SKM-1 (cell line): ENCODE results near the gene RARRES1.

Source experiments
- DNase-seq: peaks from one replicate; lab custom pipeline; 2025; ENCODE audit not compliant: unreplicated experiment; lab: John Stamatoyannopoulos, UW

Gene RARRES1

GRCh38 chr3:158737410-158737809, 5.2 kb upstream of the RARRES1 start:
- no peak for DNase-seq

DNA sequence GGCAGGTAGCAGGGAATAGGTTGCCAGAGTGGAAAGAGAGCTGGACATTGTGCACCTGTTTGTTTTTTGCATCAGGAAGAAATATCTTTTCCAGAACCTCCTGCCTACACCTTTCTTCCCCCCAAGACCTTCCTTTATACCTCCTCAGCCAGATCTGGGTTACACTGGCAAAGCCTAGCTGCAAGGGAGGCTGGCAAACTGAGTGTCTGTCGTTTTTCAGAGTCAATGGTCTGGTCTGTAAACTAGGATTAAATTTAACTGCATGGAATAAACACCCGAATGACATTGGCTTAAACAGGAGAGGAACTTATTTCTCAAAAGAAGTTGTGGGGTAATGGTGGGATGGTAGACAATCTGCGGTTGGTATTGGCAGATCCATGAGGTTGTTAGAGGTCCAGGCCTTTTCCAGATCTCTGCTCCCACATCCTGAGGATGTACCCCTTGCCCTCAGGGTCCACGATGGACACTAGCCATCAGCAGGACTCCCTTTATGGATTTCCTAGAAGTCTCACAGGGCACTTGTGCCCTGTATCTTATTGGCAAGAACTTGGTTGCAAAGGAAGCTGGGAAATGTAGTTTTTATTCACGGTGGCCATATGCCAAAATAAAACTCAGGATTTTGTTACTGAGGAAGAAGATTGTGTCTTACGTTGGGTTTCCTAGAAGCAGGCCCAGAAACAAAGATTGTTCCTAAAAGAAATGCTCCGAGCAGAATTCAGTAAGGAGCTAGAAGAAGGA, 3.2 kb upstream of the RARRES1 start:
- DNase-seq: no peak

GRCh38 chr3:158733656-158734055, 1.4 kb upstream of the RARRES1 start:
- no peak for DNase-seq

DNA sequence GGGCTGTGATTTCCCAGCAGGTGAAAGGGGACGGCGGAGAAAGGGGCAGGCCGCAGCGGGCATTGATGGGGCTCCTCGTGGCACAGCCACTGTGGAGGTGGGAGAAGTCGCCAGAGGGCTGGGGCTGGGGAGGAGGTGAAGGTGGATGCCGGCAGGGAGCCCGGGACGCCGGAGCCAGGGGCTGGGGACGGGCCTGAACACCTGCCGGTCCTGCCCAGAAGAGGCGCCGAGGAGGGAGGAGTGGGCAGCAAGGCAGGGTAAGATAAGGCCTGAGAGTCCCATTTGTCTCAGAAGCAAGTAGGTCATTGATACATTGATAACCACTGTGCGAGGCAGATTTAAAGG, 571 bp upstream of the RARRES1 start:
- DNase-seq: no peak

DNA sequence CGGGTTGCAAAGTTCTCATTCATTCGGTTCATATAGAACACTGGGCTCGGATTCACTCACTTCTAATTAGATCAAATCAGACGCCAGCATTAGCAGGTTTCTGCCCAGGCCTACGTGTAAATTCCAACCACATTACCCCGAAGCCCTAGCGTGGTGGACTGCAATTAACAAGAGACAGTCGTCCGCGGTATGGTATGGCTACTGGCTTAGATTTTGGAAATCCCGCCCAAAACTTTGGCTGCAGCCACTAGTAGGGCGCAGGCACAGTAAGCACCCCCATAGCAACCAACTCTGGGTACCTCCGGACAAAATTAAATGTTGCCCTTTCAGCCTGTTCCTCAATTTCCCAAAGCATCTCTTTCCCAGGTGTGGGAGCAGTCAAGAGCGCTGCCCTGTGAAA, 771 bp downstream of the RARRES1 start:
- no peak for DNase-seq

DNA sequence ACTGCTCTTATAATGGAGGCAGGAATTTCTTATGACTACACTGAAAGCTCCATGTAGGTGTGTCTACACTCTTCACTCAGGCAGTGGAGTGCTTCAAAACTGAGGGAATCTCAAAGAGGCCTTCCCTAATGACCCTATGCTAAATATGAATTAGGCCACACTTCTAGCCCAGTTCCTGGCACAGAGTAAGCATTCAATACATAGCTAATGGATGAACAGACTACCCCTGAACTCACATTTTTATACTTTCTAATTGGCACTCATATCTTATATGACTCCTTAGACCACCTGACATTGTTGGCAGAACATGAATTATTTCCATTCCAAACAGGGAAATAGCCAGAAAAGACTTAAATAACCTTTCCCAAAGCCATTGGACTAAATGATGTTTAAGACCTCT, 3.4 kb downstream of the RARRES1 start:
- no peak for DNase-seq

GRCh38 chr3:158728061-158728377, 4.2 kb downstream of the RARRES1 start:
- no peak for DNase-seq

GRCh38 chr3:158727206-158728060, 4.8 kb downstream of the RARRES1 start:
- peak; percentile 71 for DNase-seq

DNA sequence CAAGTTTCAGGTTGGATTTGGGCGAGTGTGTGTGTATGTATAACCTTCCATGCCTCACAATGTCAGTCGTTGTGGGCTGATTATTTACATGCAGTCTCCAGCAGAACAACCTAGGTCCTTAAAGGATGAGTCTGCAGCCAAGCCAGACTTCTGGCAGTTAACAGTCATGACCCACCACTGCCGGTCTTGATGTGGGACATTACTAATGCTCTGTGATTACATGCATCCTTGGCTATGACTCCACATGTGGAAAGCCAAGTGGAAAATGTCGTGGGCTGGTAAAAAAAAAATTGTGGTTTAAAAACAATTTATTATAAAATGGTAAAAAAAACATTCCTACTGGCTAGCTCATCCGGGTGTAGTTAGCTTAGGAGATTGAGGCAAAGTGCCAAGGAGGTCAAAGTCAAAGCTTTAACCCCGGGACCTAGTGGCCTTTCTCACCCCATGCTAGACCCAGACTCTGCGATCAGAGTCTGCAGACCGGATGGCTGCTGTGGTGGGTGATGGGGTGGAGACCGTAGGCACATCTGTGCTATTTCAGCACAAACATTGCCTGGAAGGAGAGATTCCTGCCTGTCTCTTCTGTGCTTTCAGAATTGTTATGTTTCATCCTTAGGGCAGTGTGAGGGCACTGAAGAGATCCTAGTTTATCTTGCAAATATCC, 6.8 kb downstream of the RARRES1 start:
- DNase-seq: no peak

DNA sequence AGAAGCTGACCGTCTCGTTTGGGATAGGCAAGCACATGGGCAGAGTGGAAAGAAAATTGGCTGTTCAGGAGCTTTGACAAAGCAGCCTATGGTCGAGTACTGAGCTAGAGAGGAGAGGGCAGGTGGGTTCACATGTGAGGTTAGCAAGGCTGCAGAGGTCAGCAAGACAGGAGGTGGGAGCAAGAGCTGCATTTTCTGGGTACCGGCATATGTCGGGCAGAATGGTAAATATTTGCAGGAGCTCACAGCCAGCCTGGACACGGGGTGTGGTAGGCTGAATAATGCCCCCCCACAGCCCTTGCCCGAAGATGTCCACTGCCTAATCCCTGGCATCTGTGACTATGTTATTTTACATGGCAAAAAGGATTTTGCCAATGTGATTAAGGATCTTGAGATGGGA, 8.3 kb downstream of the RARRES1 start:
- no peak for DNase-seq

- DNase-seq: no peak
Measured at GRCh38 chr3:158722108-158722507, 10.1 kb downstream of the RARRES1 start.

- no peak for DNase-seq
Measured at GRCh38 chr3:158718490-158719170, 13.6 kb downstream of the RARRES1 start.

- DNase-seq: no peak
Measured at GRCh38 chr3:158717576-158717975, 14.7 kb downstream of the RARRES1 start.

DNA sequence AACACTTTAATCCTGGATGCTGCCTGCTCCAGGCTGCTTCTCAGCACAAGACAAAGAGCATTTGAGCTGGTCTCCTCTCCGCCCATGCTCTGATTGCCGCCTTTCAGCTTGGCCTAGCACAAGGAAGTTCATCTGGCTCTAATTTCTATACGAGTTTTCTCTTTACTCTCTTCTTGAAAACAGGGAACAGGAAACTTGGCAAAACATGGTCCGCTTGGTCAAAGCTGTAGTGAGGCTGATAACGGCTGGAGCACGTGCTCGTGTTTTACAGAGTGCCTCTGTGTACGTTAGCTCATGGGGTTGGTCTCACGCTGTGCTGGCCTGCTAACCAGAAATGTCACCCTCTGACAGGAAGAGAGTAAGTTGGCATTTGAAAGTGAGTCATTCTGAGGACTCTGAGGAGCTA, 19.2 kb downstream of the RARRES1 start:
- no peak for DNase-seq

DNA sequence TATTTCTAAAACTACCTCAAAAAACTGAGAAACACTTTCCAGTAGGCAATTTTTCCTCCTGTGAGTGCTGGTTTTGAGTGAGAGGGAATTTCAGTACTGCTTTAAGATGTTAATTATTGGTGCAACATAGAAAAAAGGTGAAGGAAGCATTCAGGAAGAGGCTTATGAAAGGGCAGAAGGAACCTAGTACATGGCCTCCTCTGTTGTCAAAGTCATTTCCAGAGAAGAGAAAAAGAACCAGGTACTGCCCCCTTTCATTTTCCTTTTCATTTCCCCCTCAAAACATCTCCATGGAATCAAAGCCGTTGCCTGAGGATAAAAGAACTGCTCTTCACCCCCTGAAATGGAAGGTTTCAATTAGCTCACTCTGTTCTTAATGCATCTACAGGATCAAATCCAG, 19.8 kb downstream of the RARRES1 start:
- DNase-seq: no peak

- DNase-seq: no peak
Measured at GRCh38 chr3:158711886-158712285, 20.4 kb downstream of the RARRES1 start.

GRCh38 chr3:158710601-158711000, 21.7 kb downstream of the RARRES1 start:
- no peak for DNase-seq

DNA sequence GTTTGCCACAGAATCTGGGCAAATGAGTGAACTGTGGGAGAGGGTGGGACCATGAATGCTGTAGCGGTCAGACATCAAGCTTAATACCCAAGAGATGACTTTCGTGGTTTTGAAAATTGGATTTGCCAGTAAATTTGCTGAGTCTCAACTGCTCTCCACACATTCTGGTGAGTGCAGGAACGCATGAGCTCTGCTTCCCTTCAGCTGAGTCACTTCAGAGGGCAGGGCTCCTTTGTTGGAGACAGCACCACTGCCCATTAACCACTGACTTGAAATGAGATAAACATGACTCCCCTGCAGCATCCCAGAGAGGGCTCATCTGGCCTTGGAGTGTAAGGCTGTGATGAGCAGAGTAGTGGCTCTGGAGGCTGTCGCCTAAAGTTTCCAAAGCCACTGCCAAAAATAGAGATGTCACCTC, 22.6 kb downstream of the RARRES1 start:
- no peak for DNase-seq

DNA sequence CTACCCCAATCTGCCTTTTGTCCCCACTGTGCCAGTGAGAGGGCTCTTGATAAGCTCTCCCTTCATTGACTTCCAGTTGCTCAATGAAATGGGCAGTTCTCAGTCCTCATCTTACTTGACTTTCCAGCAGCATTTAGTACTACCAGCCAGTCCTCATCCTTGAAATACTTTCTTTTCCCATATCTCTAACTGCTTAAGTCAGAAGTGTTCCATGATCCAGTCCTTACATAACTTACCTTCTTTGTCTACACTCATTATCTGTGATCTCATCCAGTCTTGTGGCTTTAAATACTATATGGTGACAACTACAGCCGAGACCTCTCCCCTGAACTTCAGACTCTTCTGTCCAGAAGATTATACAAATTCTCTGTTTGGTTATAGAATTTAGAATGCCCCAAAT, 28.7 kb downstream of the RARRES1 start:
- no peak for DNase-seq

DNA sequence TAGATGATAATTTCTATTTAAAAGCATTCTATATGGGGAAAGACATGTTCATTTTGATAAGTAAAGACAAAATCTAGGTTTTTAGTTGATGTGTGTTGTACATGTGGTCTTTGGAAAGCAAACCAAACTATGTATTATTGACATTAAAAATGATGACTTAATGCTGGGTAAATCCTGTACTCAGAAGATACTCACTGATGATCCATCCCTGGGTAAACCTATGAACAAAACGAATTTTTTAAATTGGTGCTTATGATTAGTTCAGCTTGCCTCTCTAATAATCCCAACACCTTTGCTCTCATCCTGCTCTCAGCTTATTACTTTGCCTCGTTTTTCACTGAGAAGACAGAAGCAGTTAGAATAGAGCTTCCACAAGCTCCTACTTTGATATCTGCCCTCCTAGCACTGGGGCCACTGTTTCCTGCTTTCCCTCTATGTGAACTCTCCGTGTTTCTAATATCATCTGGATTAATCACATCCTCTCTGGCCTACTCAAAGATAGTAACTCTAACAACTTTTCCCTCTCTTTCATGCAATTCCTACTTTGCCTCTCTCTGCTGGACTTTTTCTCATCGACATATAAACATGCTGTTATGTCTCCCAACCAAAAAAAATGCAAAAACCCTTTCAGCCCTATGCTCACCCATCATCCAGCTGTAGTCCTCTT, 29.3 kb downstream of the RARRES1 start:
- no peak for DNase-seq

GRCh38 chr3:158701420-158702065, 30.7 kb downstream of the RARRES1 start:
- DNase-seq: no peak
